Transverse colon (tissue), 4 donors: ENCODE data around the gene QSER1. TPM values are rescaled to one million over a fixed set of nuclear protein-coding genes. Genes with fewer than 3 reads are reported as not detected.
A peak's percentile ranks its signal among the peaks of the same experiment; 100 is the strongest.

Experiments used
- DNase-seq: peaks from one replicate; pipeline ENCODE4 v3.0.0-alpha.2; 2019
- H3K27ac ChIP-seq, 4 donors: fragments of 200-600 bp; sonication (generic); 2 replicates each; pipeline ENCODE4 v1.5.1; 2016 to 2018; ENCODE audit warnings: inconsistent platforms in 4 of 4
- H3K27me3 ChIP-seq: fragments of 200-600 bp; sonication (generic); 2 replicates; pipeline ENCODE4 v1.5.1; 2017; ENCODE audit warnings: inconsistent platforms
- H3K36me3 ChIP-seq, 4 donors: fragments of 200-600 bp; sonication (generic); 2 replicates each; pipeline ENCODE4 v1.5.1; 2017 to 2019; ENCODE audit warnings: inconsistent platforms in 4 of 4
- H3K4me1 ChIP-seq, 4 donors: fragments of 200-600 bp; sonication (generic); 2 replicates each; pipeline ENCODE4 v1.5.1; 2017 to 2020; ENCODE audit warnings: inconsistent platforms in 4 of 4
- H3K4me3 ChIP-seq, 4 donors: fragments of 200-600 bp; sonication (generic); 1 replicate in 1 of 4; 2 replicates in 3 of 4; pipeline versions ENCODE4 v1.5.1 to v1.6.1; 2017 to 2019; ENCODE audit warnings: inconsistent platforms in 4 of 4
- H3K9me3 ChIP-seq, 2 donors: fragments of 200-600 bp; sonication (generic); 2 replicates each; pipeline ENCODE4 v1.5.1; 2017 to 2019; ENCODE audit warnings: inconsistent platforms in 2 of 2
- CTCF ChIP-seq, 5 experiments: fragments of 200-600 bp in 3 of 5; fragments of 450-650 bp in 2 of 5; sonication (generic) in 3 of 5; IDR thresholded peaks; 1 replicate in 2 of 5; 2 replicates in 3 of 5; pipeline ENCODE4 v1.5.1; 2016 to 2017; ENCODE audit warnings: antibody characterized with exemption in 5 of 5, inconsistent platforms in 3 of 5, mild to moderate bottlenecking in 2 of 5, moderate library complexity in 1 of 5
- EP300 ChIP-seq: sonication (generic); formaldehyde crosslinking; IDR thresholded peaks from one replicate; pipeline ENCODE4 v1.6.1; 2017; ENCODE audit warnings: antibody characterized with exemption, low read depth
- POLR2A ChIP-seq: fragments of 450-650 bp; IDR thresholded peaks from one replicate; pipeline ENCODE4 v1.6.1; 2016; ENCODE audit warnings: antibody characterized with exemption, mild to moderate bottlenecking, moderate library complexity
- POLR2AphosphoS5 ChIP-seq, 3 donors: sonication (generic); formaldehyde crosslinking; IDR thresholded peaks; one replicate each; pipeline ENCODE4 v1.6.1; 2016; ENCODE audit warnings: antibody characterized with exemption in 3 of 3
- WGBS, 2 donors: methylation state at CpG; one replicate each; pipeline ENCODE4 v1.1.5; 2018; ENCODE audit warnings: low coverage in 1 of 2; 5-methylcytosine and 5-hydroxymethylcytosine counted together
- in situ Hi-C, 4 donors: fragments of 200-750 bp; cut with MboI; loops; one replicate each; pipeline versions ENCODE4 v1.15.0 to v1.15.1; 2017; ENCODE audit warnings: low sequenced_read_pairs in 3 of 4, low pct_ligation_motif_present in 1 of 4, low pct_unique_long_range_greater_than_20kb in 1 of 4
- intact Hi-C: fragments of 100-400 bp; cut with DNase I; formaldehyde crosslinking; loops from one replicate; pipeline ENCODE4 v1.15.1; 2023; ENCODE audit warnings: low total_unique reads
- total RNA-seq, 4 donors: library from RNA; depleted of rRNA; stranded (reverse); fragments of >200 nt; gene quantifications; one replicate each; pipeline ENCODE4 v1.1.0, GENCODE V29; 2016

Gene QSER1
- total RNA-seq, 4 donors from 2014 or later = 20.5 to 39.2 (median 31.9) TPM

GRCh38 chr11:32881286-32881685 is 11.3 kb upstream of the QSER1 start:
- in situ Hi-C loops (no loop called here), intact Hi-C loops (loop anchor here (5.0 kb wide), 1 partner anchor 556 kb away; no protein-coding TSS in a partner anchor)
- no peak for DNase-seq
- no peaks in the 10 kb centered on the region for H3K36me3 ChIP-seq
- no peak for TF ChIP-seq POLR2AphosphoS5 (IDR thresholded peaks at IDR 0.05)
- TF ChIP-seq CTCF (IDR thresholded peaks at IDR 0.05) = no peak
- no peak for TF ChIP-seq EP300
- no peak for TF ChIP-seq POLR2A
- 59 to 61% methylated on average over 3 to 4 of the region's 4 CpGs for WGBS, 2 donors
- H3K4me3 ChIP-seq = no peak overlapping the region
- no peaks in the 10 kb centered on the region for H3K27me3 ChIP-seq
- no peaks in the 10 kb centered on the region for H3K4me1 ChIP-seq
- no peak overlapping the region for H3K27ac ChIP-seq
- H3K9me3 ChIP-seq = no peaks in the 10 kb centered on the region

GRCh38 chr11:32883421-32883820 is 9.2 kb upstream of the QSER1 start:
- TF ChIP-seq POLR2A (no peak), EP300 (no peak), POLR2AphosphoS5 (IDR thresholded peaks at IDR 0.05) (no peak), CTCF (IDR thresholded peaks at IDR 0.05) (no peak)
- no peaks in the 10 kb centered on the region for H3K4me1 ChIP-seq
- H3K4me3 ChIP-seq = no peak overlapping the region
- 49 to 72% methylated on average over 3 of the region's 3 CpGs for WGBS, 2 donors
- intact Hi-C loops = loop anchor here (5.0 kb wide), 1 partner anchor 554 kb away; no protein-coding TSS in a partner anchor
- no peak for DNase-seq
- no peaks in the 10 kb centered on the region for H3K27me3 ChIP-seq
- H3K27ac ChIP-seq = no peak overlapping the region
- in situ Hi-C loops = no loop called here
- H3K9me3 ChIP-seq = no peaks in the 10 kb centered on the region
- no peaks in the 10 kb centered on the region for H3K36me3 ChIP-seq

GRCh38 chr11:32884023-32884422 is 8.6 kb upstream of the QSER1 start:
- DNase-seq = no peak
- WGBS, 2 donors = 81 to 89% methylated on average over 3 of the region's 3 CpGs
- TF ChIP-seq EP300 = no peak
- TF ChIP-seq POLR2A = no peak
- TF ChIP-seq CTCF (IDR thresholded peaks at IDR 0.05) = no peak
- TF ChIP-seq POLR2AphosphoS5 (IDR thresholded peaks at IDR 0.05) = no peak
- Histone ChIP-seq H3K4me1 (no peaks in the 10 kb centered on the region), H3K9me3 (no peaks in the 10 kb centered on the region), H3K36me3 (no peaks in the 10 kb centered on the region), H3K27ac (no peak overlapping the region), H3K4me3 (no peak overlapping the region), H3K27me3 (no peaks in the 10 kb centered on the region)
- in situ Hi-C loops = no loop called here
- intact Hi-C loops = loop anchor here (5.0 kb wide), 1 partner anchor 553 kb away; no protein-coding TSS in a partner anchor

- Histone ChIP-seq H3K9me3 (no peaks in the 10 kb centered on the region), H3K27me3 (no peaks in the 10 kb centered on the region), H3K4me3 (no peak overlapping the region), H3K36me3 (no peaks in the 10 kb centered on the region), H3K4me1 (no peaks in the 10 kb centered on the region), H3K27ac (no peak overlapping the region)
- in situ Hi-C loops (no loop called here), intact Hi-C loops (loop anchor here (5.0 kb wide), 1 partner anchor 552 kb away; no protein-coding TSS in a partner anchor)
- no peak for DNase-seq
- WGBS, 2 donors = 71 to 100% methylated on average over 1 to 3 of the region's 3 CpGs
- TF ChIP-seq CTCF (IDR thresholded peaks at IDR 0.05) (peak; percentile 16 to 46 (median 25)), POLR2AphosphoS5 (IDR thresholded peaks at IDR 0.05) (no peak), POLR2A (no peak), EP300 (no peak)
These were observed 7.7 kb upstream of the QSER1 start for GRCh38 chr11:32884770-32885384.
